ENCODE data around the gene ZSCAN20.

DNA sequence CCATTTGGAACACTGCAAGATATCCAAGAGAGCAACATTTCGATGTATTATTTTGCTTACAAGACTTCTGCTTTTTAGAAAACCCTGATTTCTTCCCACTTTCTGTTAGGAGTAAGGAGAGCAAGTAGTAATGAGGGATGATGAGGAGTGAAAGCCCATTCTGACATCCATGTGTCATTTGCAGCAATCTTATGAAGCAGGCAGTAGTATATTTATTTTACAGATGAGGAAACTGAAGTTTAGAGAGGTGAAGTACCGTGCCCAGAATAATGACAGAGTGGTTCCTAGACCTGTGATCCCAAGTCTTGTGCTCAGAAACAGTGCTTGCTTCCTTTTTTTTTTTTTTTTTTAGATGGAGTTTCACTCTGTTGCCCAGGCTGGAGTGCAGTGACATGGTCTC, 7.1 kb upstream of the ZSCAN20 start:
- TF ChIP-seq ATF3 (IDR thresholded peaks at IDR 0.05) = no peak
- no peak for TF ChIP-seq SP1 (IDR thresholded peaks at IDR 0.05; ENCODE audit: low read depth)
- TF ChIP-seq CTCF (IDR thresholded peaks at IDR 0.05 in 2 of 3, conservative IDR thresholded peaks at IDR 0.05 in 1 of 3; ENCODE audit: borderline replicate concordance in 1 of 3, insufficient read depth in 1 of 3, low read depth in 2 of 3, low read length in 2 of 3) = no peak
- no peak for TF ChIP-seq REST (IDR thresholded peaks at IDR 0.05; ENCODE audit: low read depth)

All from HCT116 (cell line).